Right forelimb (tissue), 1 donor: ENCODE data around the gene ZDHHC17.
A peak's percentile ranks its signal among the peaks of the same experiment; 100 is the strongest.
"Not testable (repeated sequence)": the region's sequence is repeated elsewhere in the genome, so short reads cannot be mapped to it uniquely, and the experiment has no call there.

ENCODE experiments used
- DNase-seq: peaks from one replicate; pipeline ENCODE4 v3.0.0-alpha.2; 2018

Gene ZDHHC17

DNA sequence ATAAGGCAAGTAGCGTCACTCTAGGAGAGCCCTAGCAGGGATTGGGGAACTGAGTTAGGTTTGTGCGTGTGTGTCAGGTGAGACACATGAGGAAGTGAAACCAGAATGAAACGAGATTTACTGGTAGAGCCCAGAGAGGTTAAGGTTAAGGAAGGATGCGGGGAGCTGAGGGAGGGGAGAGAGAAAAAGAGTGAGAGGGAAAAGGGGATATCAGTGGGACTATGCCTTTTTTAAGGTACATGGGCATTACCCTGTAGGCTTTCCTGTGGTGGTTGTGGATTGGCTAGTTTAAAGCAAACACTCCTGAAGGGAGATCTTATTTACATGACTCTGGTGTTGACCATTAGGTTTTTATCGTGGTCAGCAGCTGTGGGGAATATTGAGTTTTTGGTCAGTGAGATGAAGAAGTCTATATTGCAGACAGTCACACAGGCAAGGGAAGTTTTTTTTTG lies 13.9 kb downstream of the ZDHHC17 start:
- DNase-seq, result no peak

- no peak for DNase-seq
Measured at GRCh38 chr12:76778364-76778763, 14.4 kb downstream of the ZDHHC17 start.

DNA sequence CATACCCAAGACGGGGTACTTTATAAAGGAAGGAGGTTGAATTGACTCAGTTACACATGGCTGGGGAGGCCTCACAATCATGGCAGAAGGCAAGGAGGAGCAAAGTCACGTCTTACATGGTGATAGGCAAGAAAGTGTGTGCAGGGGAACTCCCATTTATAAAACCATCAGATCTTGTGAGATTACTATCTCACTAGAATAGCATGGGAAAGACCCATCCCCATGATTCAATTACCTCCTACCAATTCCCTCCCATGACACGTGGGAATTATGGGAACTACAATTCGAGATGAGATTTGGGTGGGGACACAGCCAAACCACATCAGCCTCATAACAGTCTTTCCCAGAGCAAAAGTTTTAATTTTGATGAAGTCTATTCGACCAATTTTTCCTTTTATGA lies 15.4 kb downstream of the ZDHHC17 start:
- DNase-seq, result not testable (repeated sequence)

DNA sequence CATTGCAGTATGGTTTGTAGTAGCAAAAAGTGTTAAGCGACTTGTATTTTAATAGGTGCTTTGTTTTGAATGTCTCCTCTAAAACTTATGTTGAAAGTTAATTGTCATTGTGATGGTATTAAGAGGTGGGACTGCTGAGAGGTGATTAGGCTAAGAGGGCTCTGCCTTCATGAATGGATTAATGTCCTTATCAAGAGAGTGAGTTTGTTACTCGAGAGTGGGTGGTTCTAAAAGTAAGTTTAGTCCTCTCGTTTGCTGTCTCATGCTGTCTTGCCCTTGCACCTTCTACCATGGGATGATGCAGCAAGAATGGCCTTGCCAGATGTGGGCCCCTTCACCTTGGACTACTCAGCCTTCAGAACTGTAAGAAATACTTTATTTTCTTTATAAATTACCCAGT lies 17.4 kb downstream of the ZDHHC17 start:
- no peak for DNase-seq

GRCh38 chr12:76782526-76782925 lies 18.6 kb downstream of the ZDHHC17 start:
- DNase-seq, result no peak

DNA sequence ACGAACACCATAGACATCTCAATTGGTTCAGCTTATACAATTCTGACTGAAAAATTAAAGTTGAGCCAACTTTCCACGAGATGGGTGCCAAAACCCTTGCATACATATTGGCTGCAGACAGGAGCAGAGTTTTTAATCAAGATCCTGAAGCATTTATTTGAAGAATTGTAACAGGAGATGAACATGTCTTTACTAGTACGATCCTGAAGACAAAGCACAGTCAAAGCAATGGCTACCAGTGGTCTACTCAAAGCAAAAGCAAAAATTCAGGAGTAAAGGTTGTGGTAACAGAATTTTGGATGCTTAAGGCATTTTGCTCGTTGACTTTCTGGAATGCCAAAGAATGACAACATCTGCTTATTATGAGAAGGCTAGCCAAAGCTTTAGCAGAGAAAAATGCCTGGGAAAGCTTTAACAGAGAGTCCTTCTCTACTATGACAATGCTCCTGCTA lies 20.7 kb downstream of the ZDHHC17 start:
- DNase-seq, result peak; percentile 75

- no peak for DNase-seq
Measured at GRCh38 chr12:76785407-76785806, 21.5 kb downstream of the ZDHHC17 start.

DNA sequence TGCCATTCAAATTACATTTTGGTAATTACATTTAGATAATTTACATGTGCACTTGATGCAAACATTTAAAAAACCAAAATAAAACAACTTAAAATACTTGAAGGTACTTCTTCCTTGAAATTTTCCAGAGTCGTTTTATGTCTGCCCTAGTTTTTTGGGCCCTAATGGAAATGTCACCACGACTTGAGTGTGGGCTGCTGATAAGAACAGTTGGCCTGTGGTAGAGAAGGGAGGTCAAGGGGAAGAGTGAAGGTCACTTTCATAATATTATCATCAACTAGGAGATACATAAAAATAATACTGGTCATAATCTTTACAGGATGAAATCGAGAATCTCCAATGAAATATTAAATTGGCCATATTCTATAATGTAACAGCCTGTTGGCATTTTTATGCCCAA lies 23.1 kb downstream of the ZDHHC17 start:
- no peak for DNase-seq

DNA sequence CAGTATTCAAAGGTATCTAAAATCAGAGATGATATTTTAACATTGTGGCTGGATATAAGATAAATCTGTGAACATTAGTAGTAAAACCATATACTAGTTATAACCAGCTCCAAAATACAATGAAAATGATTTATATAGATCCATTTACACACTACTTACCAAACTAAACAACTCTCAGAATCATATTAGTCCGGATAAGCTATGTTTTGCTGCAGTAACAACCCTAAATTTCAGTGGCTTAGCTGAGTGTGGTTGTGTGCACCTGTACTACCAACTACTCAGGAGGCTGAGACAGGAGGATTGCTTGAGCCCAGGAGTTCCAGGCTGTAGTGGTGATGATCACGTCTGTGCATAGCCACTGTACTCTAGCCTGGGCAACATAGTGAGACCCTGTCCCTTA lies 23.8 kb downstream of the ZDHHC17 start:
- no peak for DNase-seq

DNA sequence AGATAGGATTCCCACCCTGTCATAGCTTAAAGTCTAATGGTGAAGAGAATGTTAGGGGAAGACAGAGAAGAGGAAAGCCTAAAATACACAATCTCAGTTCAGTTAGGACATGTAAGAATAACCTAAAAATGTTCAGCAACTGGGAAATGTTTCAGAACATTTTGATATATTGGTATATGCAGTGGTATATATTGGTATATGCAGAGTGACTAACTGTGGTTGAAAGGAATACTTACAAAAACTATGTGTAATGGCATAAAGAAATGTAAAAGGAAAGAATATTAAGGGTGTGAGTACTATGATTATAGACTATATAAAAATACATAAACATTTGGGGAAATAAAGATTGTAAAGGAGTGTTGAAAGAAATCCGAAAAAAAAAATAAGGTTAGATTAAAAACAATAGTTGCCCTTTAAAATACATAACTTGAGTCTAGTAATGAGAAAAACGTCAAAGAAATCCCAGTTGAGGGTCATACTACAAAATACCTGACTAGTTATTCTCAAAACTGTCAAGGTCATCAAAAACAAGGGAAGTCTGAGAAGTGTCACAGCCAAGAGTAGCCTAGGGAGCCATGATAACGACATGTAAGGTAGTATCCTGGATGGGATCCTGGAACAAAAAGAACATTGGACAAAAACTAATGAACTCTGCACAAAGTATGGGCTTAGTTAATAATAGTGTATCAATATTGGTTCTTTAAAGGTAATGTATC lies 25.6 kb downstream of the ZDHHC17 start:
- DNase-seq, result no peak

GRCh38 chr12:76790564-76791552 lies 26.9 kb downstream of the ZDHHC17 start:
- DNase-seq, result no peak

- no peak for DNase-seq
Measured at GRCh38 chr12:76792828-76793227, 28.9 kb downstream of the ZDHHC17 start.

DNA sequence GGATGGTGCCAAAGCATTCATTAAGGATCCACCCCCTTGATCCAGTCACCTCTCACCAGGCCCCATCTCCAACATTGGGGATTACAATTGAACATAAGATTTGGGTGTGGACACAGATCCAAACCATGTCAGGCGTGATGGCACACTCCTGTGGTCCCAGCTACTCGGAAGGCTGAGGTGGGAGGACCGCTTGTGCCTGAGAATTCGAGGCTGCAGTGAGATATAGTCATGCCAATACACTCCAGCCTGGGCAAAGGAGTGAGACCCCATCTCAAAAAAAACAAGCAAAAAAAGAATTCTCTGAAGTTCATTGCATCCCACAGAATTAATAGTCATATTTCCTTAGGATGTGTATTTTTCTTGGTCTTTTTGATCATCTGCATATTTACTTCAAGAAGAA lies 34.9 kb downstream of the ZDHHC17 start:
- no peak for DNase-seq

DNA sequence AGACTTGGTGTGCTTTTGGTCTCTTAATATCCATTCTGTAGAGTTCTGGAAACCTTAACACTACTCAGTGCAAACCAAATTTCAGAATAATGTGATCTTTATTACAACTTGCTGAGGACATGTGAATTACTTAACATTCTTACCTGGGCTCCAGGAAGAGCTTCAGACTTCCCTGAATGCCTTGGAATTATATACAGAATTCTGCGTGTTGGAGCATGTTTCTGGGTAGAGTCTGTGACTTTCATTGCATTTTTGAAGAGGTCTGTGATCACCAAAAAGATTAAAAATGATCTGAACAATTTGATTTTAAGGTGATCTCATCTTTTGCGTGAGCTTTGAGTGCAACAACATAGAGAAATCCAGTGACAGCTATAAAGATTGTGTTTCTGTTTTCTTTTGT lies 35.4 kb downstream of the ZDHHC17 start:
- no peak for DNase-seq

GRCh38 chr12:76802060-76802459 lies 38.1 kb downstream of the ZDHHC17 start:
- DNase-seq, result no peak

GRCh38 chr12:76804435-76804976 lies 40.6 kb downstream of the ZDHHC17 start:
- DNase-seq, result no peak

GRCh38 chr12:76810671-76811419 lies 46.9 kb downstream of the ZDHHC17 start:
- no peak for DNase-seq

DNA sequence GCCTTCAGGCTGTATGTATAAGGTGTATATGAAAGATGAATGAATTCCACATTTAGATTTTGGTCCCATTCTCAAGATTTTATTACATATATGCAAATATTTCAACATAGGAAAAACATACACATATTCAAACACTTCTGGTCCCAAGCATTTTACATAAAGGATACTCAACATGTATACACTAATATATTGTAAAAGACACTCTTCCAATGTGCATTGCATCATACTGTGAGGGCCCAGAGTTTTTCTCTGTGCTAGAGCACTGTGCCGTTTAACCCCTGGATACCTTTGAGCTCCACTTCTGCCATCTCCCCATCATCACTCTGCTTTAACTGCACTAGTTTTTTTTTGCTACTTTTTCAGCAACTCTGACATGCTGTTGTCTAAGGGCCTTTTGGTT lies 48.1 kb downstream of the ZDHHC17 start:
- DNase-seq, result no peak

GRCh38 chr12:76813265-76813664 lies 49.4 kb downstream of the ZDHHC17 start:
- no peak for DNase-seq

GRCh38 chr12:76813972-76814371 lies 50.1 kb downstream of the ZDHHC17 start:
- no peak for DNase-seq

- DNase-seq, result no peak
Measured at GRCh38 chr12:76820888-76821482, 57.1 kb downstream of the ZDHHC17 start.

- DNase-seq, result no peak
Measured at GRCh38 chr12:76830436-76830835, 66.5 kb downstream of the ZDHHC17 start.
